Left renal pelvis (tissue), 4 donors: ENCODE data around the gene CISH. TPM values are rescaled to one million over a fixed set of nuclear protein-coding genes. Genes with fewer than 3 reads are reported as not detected.

Experiments
- DNase-seq, 4 donors: peaks; one replicate each; pipeline ENCODE4 v3.0.0-alpha.2; 2013; ENCODE audit warnings: low read depth in 4 of 4, low spot score in 3 of 4
- polyA plus RNA-seq, 4 donors: library from polyadenylated mRNA; unstranded; fragments of 120-200 nt; gene quantifications; one replicate each; pipeline ENCODE4 v1.2.1, GENCODE V29; 2013; ENCODE audit not compliant: insufficient read length in 4 of 4

Gene CISH
- polyA plus RNA-seq, 4 donors, result 26.8 to 33.6 (median 31.0) TPM

DNA sequence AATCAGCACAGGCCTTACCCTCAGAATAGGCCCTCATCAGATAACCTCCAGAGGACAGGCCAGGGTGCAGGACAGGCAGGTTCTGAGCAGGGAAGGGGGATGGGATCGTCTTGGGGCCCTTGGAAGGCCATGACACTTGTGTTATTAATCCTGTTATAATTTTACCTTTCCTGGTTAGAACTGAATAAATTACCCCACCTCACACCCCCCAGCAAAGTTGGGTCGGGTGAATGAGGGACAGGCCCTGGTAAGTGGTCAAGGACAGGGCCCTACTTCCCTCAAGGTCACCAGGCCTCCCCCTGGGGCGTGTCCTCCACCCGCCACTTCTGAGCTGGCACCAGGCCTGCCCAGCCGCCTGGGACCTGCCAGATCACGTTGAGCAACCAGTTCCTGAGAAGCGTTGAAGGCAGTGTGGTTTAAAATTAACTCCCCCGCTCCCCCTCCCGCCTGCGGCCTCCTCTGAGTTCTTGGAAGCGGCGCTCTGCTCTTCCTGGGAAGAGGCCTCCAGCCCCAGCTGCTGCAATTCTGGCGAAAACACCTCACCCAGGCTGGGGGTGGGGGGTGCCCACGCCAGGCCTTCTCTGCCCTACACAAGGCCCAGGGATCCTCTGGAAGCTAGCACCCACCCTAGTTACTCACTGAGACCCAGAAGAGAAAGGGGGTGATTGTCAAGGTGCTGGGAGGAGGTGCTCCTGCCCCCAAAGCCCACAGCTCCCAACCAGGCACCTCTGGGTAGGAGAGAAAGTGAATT is 10.6 kb downstream of the CISH start:
- peak; percentile 81 to 91 (median 89) for DNase-seq

GRCh38 chr3:50600141-50600753 is 11.3 kb downstream of the CISH start:
- no peak for DNase-seq

DNA sequence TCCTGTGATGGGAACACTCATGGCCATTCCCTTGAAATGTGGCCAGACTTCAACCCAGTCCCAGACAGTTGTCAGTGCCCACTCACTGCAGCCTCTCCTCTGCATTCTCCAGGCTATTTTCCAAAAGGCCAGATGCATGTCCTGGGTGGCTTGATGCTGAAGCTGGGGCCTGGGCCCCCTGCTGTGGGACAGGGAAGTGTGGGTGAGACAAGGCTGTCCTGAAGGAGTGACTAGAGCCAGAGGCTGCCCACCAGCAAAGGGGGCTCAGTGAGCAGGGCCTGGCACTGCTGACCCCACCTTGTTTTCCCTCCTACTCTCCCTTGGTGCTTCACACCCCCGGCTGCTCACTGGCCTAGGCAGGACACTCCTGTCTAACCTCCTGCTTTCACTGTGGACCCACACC is 11.9 kb downstream of the CISH start:
- DNase-seq, result no peak

DNA sequence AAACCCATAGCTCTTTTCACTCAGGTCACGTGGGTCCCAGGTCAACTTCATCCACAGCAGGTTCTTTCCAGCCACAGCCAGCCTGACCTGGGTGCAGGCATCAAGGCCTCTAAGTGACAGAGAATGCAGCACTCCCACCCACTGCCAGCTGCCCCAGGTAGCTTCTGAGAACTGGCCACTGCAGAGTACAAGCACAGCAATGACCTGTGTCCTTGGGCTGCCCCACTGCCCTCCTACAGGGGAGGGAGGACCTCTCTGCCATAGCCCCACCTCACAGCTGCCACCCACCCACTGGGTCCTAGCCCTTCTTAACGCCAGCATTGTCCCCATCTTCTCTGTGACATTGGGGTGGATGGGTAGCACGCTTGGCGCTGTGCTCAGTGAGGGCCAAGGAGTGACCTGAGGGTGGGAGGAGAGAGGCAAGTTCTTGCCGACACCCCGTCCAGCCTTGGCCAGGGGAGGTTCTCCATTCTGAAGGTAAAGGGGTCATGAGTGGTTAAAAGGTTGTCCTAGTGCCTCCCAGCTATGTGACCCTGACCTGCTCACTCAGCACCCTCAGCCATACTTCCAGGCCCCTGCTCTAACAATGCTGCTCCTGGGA is 12.4 kb downstream of the CISH start:
- no peak for DNase-seq

DNA sequence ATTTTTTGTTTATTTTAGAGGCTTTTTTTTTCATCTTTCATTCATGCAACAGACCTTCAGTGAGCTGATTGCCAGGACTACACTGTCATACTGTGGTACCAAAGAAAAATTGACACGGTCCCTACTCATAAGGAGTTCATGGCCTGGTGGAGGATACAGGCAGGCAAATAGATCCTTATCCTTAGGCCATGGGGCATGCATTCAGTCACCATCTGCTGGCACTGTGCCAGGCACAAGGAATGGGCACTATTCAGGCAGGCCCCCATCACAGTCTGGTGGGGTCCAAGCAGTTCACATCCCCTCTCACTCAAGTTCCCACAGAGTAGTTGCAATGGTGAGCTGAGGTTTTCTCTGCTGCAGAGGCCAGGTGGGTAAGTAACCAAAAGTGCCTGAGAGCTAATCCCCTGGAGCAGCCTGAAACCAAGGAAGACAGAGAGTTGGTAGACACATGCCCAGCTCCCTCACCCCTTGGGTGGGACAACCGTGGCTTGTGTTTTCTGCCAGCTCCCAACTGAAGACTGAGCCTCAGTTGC is 17.3 kb downstream of the CISH start:
- no peak for DNase-seq

DNA sequence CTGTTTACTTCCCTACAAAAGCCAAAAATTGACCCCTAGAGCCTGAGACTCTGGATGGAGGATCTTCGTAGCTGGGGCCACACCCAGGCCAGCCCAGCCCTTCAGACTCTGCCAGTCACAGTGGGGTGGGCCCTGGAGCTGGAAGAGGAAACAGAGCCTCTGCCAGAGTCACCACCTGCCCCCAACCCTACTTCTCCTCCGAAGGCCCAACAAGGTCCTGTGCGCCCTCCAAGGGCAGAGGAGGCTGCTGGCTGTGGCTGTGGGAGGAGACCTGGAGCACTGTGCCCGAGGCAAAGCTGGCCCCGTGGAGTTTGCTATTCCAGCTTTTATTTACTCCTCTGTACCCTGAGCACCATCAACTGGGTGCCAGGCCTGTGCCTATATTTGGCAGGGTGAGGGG is 19.0 kb downstream of the CISH start:
- no peak for DNase-seq

DNA sequence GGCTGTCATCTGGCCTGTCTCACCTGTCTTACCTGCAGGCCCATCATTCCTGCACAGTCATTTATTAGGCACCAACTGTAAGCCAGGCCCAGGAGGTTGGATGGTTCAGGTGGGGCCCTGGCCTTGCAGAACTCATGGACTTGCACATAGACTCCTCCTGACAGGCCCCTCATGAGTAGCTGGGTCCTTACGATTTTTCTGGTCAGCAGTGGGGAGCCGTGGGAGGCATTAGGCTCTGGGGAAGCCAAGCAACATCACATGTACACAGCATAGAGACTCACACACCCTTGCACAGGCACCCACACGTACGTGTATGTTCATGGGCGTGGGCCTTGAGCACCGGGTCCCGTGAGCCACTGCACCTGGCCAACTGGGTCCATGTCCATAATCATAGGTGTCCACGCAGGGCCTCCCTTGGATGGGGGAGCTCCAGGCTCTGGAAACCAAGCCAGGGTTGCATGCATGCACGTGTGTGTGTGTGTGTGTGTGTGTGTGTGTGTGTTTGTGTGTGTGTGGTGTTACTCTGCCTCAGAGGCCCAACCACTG is 20.3 kb downstream of the CISH start:
- no peak for DNase-seq

- DNase-seq, result no peak
These were observed 22.7 kb downstream of the CISH start for GRCh38 chr3:50588759-50589433.

- DNase-seq, result no peak
These were observed 23.5 kb downstream of the CISH start for GRCh38 chr3:50587806-50588758.

DNA sequence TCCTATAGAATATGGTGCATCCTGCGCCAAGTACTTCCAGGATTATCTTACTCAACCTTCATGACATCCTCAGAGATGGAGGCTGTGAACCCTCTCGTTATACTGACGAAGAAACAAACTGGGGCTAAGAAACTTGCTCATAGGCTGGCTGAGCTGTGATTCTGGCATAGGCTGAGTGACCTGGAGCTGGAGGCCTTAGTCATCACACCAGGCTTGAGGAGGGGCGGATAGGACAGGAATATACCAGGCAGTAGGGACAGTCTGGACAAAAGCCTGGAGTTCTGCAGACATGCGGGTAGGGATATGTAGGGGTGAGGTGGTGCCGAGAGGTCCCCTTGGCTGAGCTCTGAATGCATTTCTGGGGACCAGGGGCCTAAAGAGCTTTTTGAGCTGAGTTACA is 24.2 kb downstream of the CISH start:
- DNase-seq, result no peak

GRCh38 chr3:50586763-50587070 is 24.9 kb downstream of the CISH start:
- DNase-seq, result no peak

- DNase-seq, result no peak
These were observed 25.4 kb downstream of the CISH start for GRCh38 chr3:50585919-50586762.

DNA sequence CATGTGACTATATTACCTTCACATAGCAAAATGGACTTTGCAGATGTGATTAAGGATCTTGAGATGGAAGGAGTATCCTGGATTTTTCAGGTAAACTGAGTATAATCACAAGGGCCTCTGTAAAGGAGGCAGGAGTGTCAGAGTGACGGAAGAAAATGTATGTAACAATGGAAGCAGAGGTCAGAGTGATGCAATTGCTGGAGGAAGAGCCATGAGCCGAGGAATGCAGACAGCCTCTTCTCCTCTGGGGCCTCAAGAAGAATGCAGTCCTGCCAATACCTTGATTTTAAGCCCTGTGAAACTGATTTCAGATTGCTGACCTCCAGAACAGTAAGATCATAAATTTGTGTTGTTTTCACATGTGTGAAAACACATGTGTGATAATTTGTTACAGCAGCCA is 27.2 kb downstream of the CISH start:
- no peak for DNase-seq

- no peak for DNase-seq
These were observed 27.7 kb downstream of the CISH start for GRCh38 chr3:50583897-50584296.

DNA sequence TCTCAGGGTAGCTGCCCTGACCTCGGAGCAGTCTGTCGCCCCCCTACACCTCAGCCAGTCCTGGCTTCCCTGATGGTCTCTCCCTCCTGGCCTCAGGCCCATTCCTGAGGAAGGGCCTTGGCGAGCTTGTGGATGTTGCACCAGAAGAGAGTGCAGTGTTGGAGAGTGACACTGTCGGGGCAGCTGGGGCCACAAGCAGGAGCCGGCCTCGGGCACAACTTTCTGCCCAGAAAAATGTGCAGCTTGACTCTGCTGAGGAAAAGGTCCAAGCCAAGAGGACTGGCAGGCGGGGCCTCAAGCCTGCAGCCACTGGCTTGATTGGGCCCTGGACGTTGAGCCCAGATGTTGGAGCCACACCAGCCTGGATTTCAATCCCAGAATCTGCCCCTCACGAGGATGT is 29.5 kb downstream of the CISH start:
- no peak for DNase-seq

DNA sequence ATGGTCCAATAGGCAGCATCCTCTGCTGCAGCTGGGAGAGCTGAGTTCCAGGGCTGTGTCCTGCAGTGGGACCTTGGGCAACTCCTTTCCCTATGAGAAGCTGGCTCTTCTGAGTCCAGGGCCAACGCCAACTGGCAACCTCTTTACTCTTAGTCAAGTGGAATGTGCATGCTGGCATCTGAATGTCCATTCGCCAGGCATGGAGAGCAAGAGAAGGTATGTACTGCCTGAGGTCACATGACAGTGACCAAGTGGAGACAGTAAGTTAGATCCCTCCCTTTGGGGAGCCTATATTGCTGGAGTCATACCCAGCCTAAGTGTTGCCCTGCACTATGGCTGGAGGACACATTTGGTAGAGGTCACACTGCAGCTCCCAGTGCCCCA is 30.1 kb downstream of the CISH start:
- DNase-seq, result no peak

GRCh38 chr3:50580683-50581458 is 30.7 kb downstream of the CISH start:
- no peak for DNase-seq

- no peak for DNase-seq
These were observed 34.2 kb downstream of the CISH start for GRCh38 chr3:50577348-50577747.
